Esophagus (tissue), 2 donors: Measurements from ENCODE around the gene CCDC184. TPM values are rescaled to one million over a fixed set of nuclear protein-coding genes. Genes with fewer than 3 reads are reported as not detected.
"Not testable (repeated sequence)": the region's sequence is repeated elsewhere in the genome, so short reads cannot be mapped to it uniquely, and the experiment has no call there.

Source experiments
- H3K27ac ChIP-seq, 2 donors: one replicate each; pipeline ENCODE4 v1.5.1; 2013; ENCODE audit warnings: low read depth in 2 of 2, mild to moderate bottlenecking in 2 of 2, inconsistent platforms in 1 of 2, low read length in 1 of 2, moderate library complexity in 1 of 2
- H3K27me3 ChIP-seq, 2 donors: one replicate each; pipeline ENCODE4 v1.6.1; 2013; ENCODE audit warnings: low read length in 2 of 2, control low read depth in 1 of 2, mild to moderate bottlenecking in 1 of 2; ENCODE audit not compliant: insufficient read depth in 2 of 2, control insufficient read depth in 1 of 2
- H3K36me3 ChIP-seq, 2 donors: one replicate each; pipeline ENCODE4 v1.6.1; 2013; ENCODE audit warnings: low read length in 1 of 2; ENCODE audit not compliant: control insufficient read depth in 2 of 2, insufficient read depth in 2 of 2
- H3K4me1 ChIP-seq, 2 donors: one replicate each; pipeline ENCODE4 v1.6.1; 2013; ENCODE audit warnings: low read length in 1 of 2; ENCODE audit not compliant: control insufficient read depth in 2 of 2, insufficient read depth in 2 of 2
- H3K4me3 ChIP-seq, 2 donors: one replicate each; pipeline ENCODE4 v1.5.1; 2013; ENCODE audit warnings: low read length in 2 of 2, mild to moderate bottlenecking in 2 of 2, low read depth in 1 of 2, moderate library complexity in 1 of 2
- H3K9me3 ChIP-seq, 2 donors: one replicate each; pipeline ENCODE4 v1.6.1; 2013; ENCODE audit warnings: mild to moderate bottlenecking in 2 of 2, low read depth in 1 of 2, low read length in 1 of 2, moderate library complexity in 1 of 2; ENCODE audit not compliant: control insufficient read depth in 2 of 2, insufficient read depth in 1 of 2
- WGBS, 2 donors: extraction: QIAGEN DNeasy Blood & Tissue Kit; methylation state at CpG; one replicate each; pipeline ENCODE4 v1.1.7; 2013; 5-methylcytosine and 5-hydroxymethylcytosine counted together
- polyA plus RNA-seq, 2 donors: library from polyadenylated mRNA; stranded (reverse); fragments of 200-250 nt; gene quantifications; one replicate each; pipeline ENCODE4 v1.2.3, GENCODE V29; 2013
- donor health status: healthy with polysubstance abuse.
- donor health status: Bipolar disorder and iron deficiency.

The CCDC184 gene
- polyA plus RNA-seq, 2 donors, result 0.28 to 0.80 TPM

GRCh38 chr12:48220701-48221100 is 37.3 kb downstream of the CCDC184 start:
- Histone ChIP-seq H3K27ac (no peak overlapping the region), H3K36me3 (no peaks in the 10 kb centered on the region), H3K9me3 (no peaks in the 10 kb centered on the region), H3K4me1 (no peaks in the 10 kb centered on the region), H3K4me3 (no peak overlapping the region), H3K27me3 (no peaks in the 10 kb centered on the region)
- 89 to 93% methylated on average over 1 of the region's 1 CpG for WGBS, 2 donors

- Histone ChIP-seq H3K27ac (no peak overlapping the region), H3K27me3 (no peaks in the 10 kb centered on the region), H3K9me3 (no peaks in the 10 kb centered on the region), H3K4me1 (no peaks in the 10 kb centered on the region), H3K36me3 (no peaks in the 10 kb centered on the region), H3K4me3 (no peak overlapping the region)
- WGBS, 2 donors, result 6 to 27% methylated on average over 2 of the region's 2 CpGs
These were observed 38.2 kb downstream of the CCDC184 start for GRCh38 chr12:48221645-48222044.

GRCh38 chr12:48224533-48224932 is 41.1 kb downstream of the CCDC184 start:
- not testable (repeated sequence) for H3K4me1 ChIP-seq, H3K4me3 ChIP-seq, H3K27ac ChIP-seq, H3K9me3 ChIP-seq, H3K36me3 ChIP-seq, H3K27me3 ChIP-seq
- WGBS, 2 donors, result 74 to 77% methylated on average over 3 of the region's 3 CpGs

GRCh38 chr12:48231169-48231958 is 47.9 kb downstream of the CCDC184 start:
- not testable (repeated sequence) for H3K27ac ChIP-seq, H3K9me3 ChIP-seq, H3K4me3 ChIP-seq, H3K27me3 ChIP-seq, H3K4me1 ChIP-seq, H3K36me3 ChIP-seq
- 90 to 94% methylated on average over 2 of the region's 2 CpGs for WGBS, 2 donors

Other genes starting within 250 kb of the CCDC184 start
- gene TMEM106C, start 220.0 kb upstream of the CCDC184 start, polyA plus RNA-seq, result 10 to 100 TPM; 22.0 to 51.1 TPM
- gene COL2A1, start 179.2 kb upstream of the CCDC184 start, polyA plus RNA-seq, result under 1 TPM in 1 of 2 donors, not detected in 1; 0.01 TPM
- 1 to 10 TPM; 2.7 to 3.9 TPM for gene SENP1, start 77.6 kb upstream of the CCDC184 start, polyA plus RNA-seq
- 10 to 100 TPM; 15.4 to 21.6 TPM for gene PFKM, start 64.3 kb upstream of the CCDC184 start, polyA plus RNA-seq
- 10 to 100 TPM in 1 of 2 donors, 1 to 10 TPM in 1; 9.9 to 16.4 TPM for gene ASB8, start 26.1 kb upstream of the CCDC184 start, polyA plus RNA-seq
- gene OR10AD1, start 19.6 kb downstream of the CCDC184 start, polyA plus RNA-seq, result not detected
- 1 to 10 TPM; 3.0 to 3.4 TPM for gene ZNF641, start 167.3 kb downstream of the CCDC184 start, polyA plus RNA-seq